ENCODE measurements around the gene OR1A1. TPM values are rescaled to one million over a fixed set of nuclear protein-coding genes. Genes with fewer than 3 reads are reported as not detected.
A peak's percentile ranks its signal among the peaks of the same experiment; 100 is the strongest.
"Not testable (repeated sequence)": the region's sequence is repeated elsewhere in the genome, so short reads cannot be mapped to it uniquely, and the experiment has no call there.

The OR1A1 gene
- not detected for total RNA-seq

GRCh38 chr17:3207367-3207766 is at the start of gene OR1A1:
Gene OR1A1, plus strand, starts transcription at chr17:3207667. Its CDS starts 7,954 bp downstream, at chr17:3215621.
- DNase-seq (ENCODE audit: low spot score in 2 of 2) (no peak), FAIRE-seq (no peak)

GRCh38 chr17:3167574-3167973 is 39.9 kb upstream of the OR1A1 start:
- FAIRE-seq, result no peak

GRCh38 chr17:3189961-3190360 is 17.5 kb upstream of the OR1A1 start:
- FAIRE-seq (no peak), DNase-seq (ENCODE audit: low spot score in 2 of 2) (no peak)

More at GRCh38 chr17:3167574-3167973, 39.9 kb upstream of the OR1A1 start:
- no peak for DNase-seq (ENCODE audit: low spot score in 2 of 2)

GRCh38 chr17:3197219-3197618 is 10.2 kb upstream of the OR1A1 start, which contains the start of gene OR1A2:
Gene OR1A2, plus strand, starts transcription at chr17:3197519. Its CDS starts 0 bp downstream, at chr17:3197519.
- no peak for DNase-seq (ENCODE audit: low spot score in 2 of 2)
- no peak for FAIRE-seq

- no peak for FAIRE-seq
- DNase-seq (ENCODE audit: low spot score in 2 of 2), result no peak
Observed at GRCh38 chr17:3208484-3208883, 1.0 kb downstream of the OR1A1 start.

GRCh38 chr17:3213001-3213400 is 5.5 kb downstream of the OR1A1 start:
- no peak for FAIRE-seq

GRCh38 chr17:3213587-3213986 is 6.1 kb downstream of the OR1A1 start:
- no peak for FAIRE-seq
- DNase-seq (ENCODE audit: low spot score in 2 of 2), result no peak

More at GRCh38 chr17:3213001-3213400, 5.5 kb downstream of the OR1A1 start:
- no peak for DNase-seq (ENCODE audit: low spot score in 2 of 2)

- DNase-seq (ENCODE audit: low spot score in 2 of 2); FAIRE-seq: not testable (repeated sequence)
Observed at GRCh38 chr17:3219978-3220377, 12.5 kb downstream of the OR1A1 start.

- FAIRE-seq, result no peak
Observed at GRCh38 chr17:3221850-3222249, 14.4 kb downstream of the OR1A1 start.

GRCh38 chr17:3222505-3222904 is 15.0 kb downstream of the OR1A1 start:
- DNase-seq (ENCODE audit: low spot score in 2 of 2) (no peak), FAIRE-seq (no peak)

More at GRCh38 chr17:3221850-3222249, 14.4 kb downstream of the OR1A1 start:
- no peak for DNase-seq (ENCODE audit: low spot score in 2 of 2)

GRCh38 chr17:3224721-3225352 is 17.4 kb downstream of the OR1A1 start:
- FAIRE-seq, result peak; percentile 77
- not testable (repeated sequence) for DNase-seq (ENCODE audit: low spot score in 2 of 2)

GRCh38 chr17:3232300-3232699 is 24.8 kb downstream of the OR1A1 start:
- DNase-seq (ENCODE audit: low spot score in 2 of 2); FAIRE-seq: not testable (repeated sequence)

GRCh38 chr17:3238685-3239084 is 31.2 kb downstream of the OR1A1 start:
- DNase-seq (ENCODE audit: low spot score in 2 of 2); FAIRE-seq: not testable (repeated sequence)

- FAIRE-seq; DNase-seq (ENCODE audit: low spot score in 2 of 2): not testable (repeated sequence)
Observed at GRCh38 chr17:3241044-3241443, 33.6 kb downstream of the OR1A1 start.

GRCh38 chr17:3244841-3245240 is 37.4 kb downstream of the OR1A1 start:
- not testable (repeated sequence) for FAIRE-seq

GRCh38 chr17:3249013-3249412 is 41.5 kb downstream of the OR1A1 start:
- not testable (repeated sequence) for FAIRE-seq; DNase-seq (ENCODE audit: low spot score in 2 of 2)

More at GRCh38 chr17:3244841-3245240, 37.4 kb downstream of the OR1A1 start:
- not testable (repeated sequence) for DNase-seq (ENCODE audit: low spot score in 2 of 2)

GRCh38 chr17:3256575-3256974 is 49.1 kb downstream of the OR1A1 start:
- FAIRE-seq, result no peak

GRCh38 chr17:3260163-3260562 is 52.7 kb downstream of the OR1A1 start:
- no peak for FAIRE-seq
- no peak for DNase-seq (ENCODE audit: low spot score in 2 of 2)

More at GRCh38 chr17:3256575-3256974, 49.1 kb downstream of the OR1A1 start:
- DNase-seq (ENCODE audit: low spot score in 2 of 2), result no peak

GRCh38 chr17:3260600-3260999 is 53.1 kb downstream of the OR1A1 start:
- DNase-seq (ENCODE audit: low spot score in 2 of 2) (no peak), FAIRE-seq (no peak)
